ENCODE measurements around the gene ALX3. TPM values are rescaled to one million over a fixed set of nuclear protein-coding genes. Genes with fewer than 3 reads are reported as not detected.
"Not testable (repeated sequence)": the region's sequence is repeated elsewhere in the genome, so short reads cannot be mapped to it uniquely, and the experiment has no call there.

The ALX3 gene
- total RNA-seq, 1 donor from 2014 or later = not detected

- TF ChIP-seq, protein P1, sequence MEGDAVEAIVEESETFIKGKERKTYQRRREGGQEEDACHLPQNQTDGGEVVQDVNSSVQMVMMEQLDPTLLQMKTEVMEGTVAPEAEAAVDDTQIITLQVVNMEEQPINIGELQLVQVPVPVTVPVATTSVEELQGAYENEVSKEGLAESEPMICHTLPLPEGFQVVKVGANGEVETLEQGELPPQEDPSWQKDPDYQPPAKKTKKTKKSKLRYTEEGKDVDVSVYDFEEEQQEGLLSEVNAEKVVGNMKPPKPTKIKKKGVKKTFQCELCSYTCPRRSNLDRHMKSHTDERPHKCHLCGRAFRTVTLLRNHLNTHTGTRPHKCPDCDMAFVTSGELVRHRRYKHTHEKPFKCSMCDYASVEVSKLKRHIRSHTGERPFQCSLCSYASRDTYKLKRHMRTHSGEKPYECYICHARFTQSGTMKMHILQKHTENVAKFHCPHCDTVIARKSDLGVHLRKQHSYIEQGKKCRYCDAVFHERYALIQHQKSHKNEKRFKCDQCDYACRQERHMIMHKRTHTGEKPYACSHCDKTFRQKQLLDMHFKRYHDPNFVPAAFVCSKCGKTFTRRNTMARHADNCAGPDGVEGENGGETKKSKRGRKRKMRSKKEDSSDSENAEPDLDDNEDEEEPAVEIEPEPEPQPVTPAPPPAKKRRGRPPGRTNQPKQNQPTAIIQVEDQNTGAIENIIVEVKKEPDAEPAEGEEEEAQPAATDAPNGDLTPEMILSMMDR (IDR thresholded peaks at IDR 0.05; ENCODE audit: insufficient read depth, low read depth, low read length) = no peak
- DNase-seq (ENCODE audit: low read depth) (no peak), FAIRE-seq (no peak)
- Mint-ChIP-seq H3K4me3 (ENCODE audit: unreplicated experiment) (peak overlapping the region; percentile 84), H3K27ac (ENCODE audit: unreplicated experiment) (peak overlapping the region; percentile 50), H3K36me3 (ENCODE audit: low read depth, unreplicated experiment) (peaks cover 10% of the 10 kb centered on the region), H3K4me1 (ENCODE audit: low read depth, unreplicated experiment) (peaks cover 15% of the 10 kb centered on the region), H3K27me3 (ENCODE audit: low read depth, unreplicated experiment) (no peaks in the 10 kb centered on the region), H3K9me3 (ENCODE audit: unreplicated experiment) (no peaks in the 10 kb centered on the region)
- Histone ChIP-seq H3K27me3 (ENCODE audit: insufficient read depth, low read length) (no peaks in the 10 kb centered on the region), H3K79me2 (ENCODE audit: insufficient read depth, low read length) (peaks cover 34% of the 10 kb centered on the region), H3K4me1 (ENCODE audit: insufficient read depth, low read length) (peaks cover 20% of the 10 kb centered on the region), H2AFZ (ENCODE audit: low read depth, low read length) (peak overlapping the region; percentile 71), H3K27ac (ENCODE audit: low read depth, low read length) (peak overlapping the region; percentile 44), H4K20me1 (ENCODE audit: insufficient read depth, low read length) (peaks cover 37% of the 10 kb centered on the region), H3K9me3 (ENCODE audit: insufficient read depth, low read depth, low read length) (no peaks in the 10 kb centered on the region), H3K4me2 (ENCODE audit: low read length) (peak overlapping the region; percentile 87), H3K4me3 (ENCODE audit: insufficient read depth, low read depth, low read length) (peak overlapping the region; percentile 76), H3K9ac (ENCODE audit: low read length) (peak overlapping the region; percentile 95), H3K36me3 (ENCODE audit: insufficient read depth, low read length) (peaks cover 14% of the 10 kb centered on the region)
Measured at GRCh38 chr1:110034040-110034450, 36.4 kb downstream of the ALX3 start.

GRCh38 chr1:110033421-110033820 is 37.1 kb downstream of the ALX3 start:
- TF ChIP-seq, protein P1 (IDR thresholded peaks at IDR 0.05; ENCODE audit: insufficient read depth, low read depth, low read length) = no peak
- no peak for TF ChIP-seq EZH2 (IDR thresholded peaks at IDR 0.05; ENCODE audit: insufficient read depth, low read length)
- Histone ChIP-seq H4K20me1 (ENCODE audit: insufficient read depth, low read length) (peaks cover 30% of the 10 kb centered on the region), H3K79me2 (ENCODE audit: insufficient read depth, low read length) (peaks cover 32% of the 10 kb centered on the region), H3K9me3 (ENCODE audit: insufficient read depth, low read depth, low read length) (no peaks in the 10 kb centered on the region), H3K4me3 (ENCODE audit: insufficient read depth, low read depth, low read length) (no peak overlapping the region), H3K4me1 (ENCODE audit: insufficient read depth, low read length) (peaks cover 20% of the 10 kb centered on the region), H3K27me3 (ENCODE audit: insufficient read depth, low read length) (no peaks in the 10 kb centered on the region), H3K9ac (ENCODE audit: low read length) (no peak overlapping the region), H3K36me3 (ENCODE audit: insufficient read depth, low read length) (peaks cover 8% of the 10 kb centered on the region), H3K27ac (ENCODE audit: low read depth, low read length) (no peak overlapping the region), H2AFZ (ENCODE audit: low read depth, low read length) (peak overlapping the region; percentile 71), H3K4me2 (ENCODE audit: low read length) (peak overlapping the region; percentile 87)
- Mint-ChIP-seq H3K27me3 (ENCODE audit: low read depth, unreplicated experiment) (no peaks in the 10 kb centered on the region), H3K27ac (ENCODE audit: unreplicated experiment) (no peak overlapping the region), H3K36me3 (ENCODE audit: low read depth, unreplicated experiment) (peaks cover 6% of the 10 kb centered on the region), H3K4me1 (ENCODE audit: low read depth, unreplicated experiment) (peaks cover 15% of the 10 kb centered on the region), H3K9me3 (ENCODE audit: unreplicated experiment) (no peaks in the 10 kb centered on the region), H3K4me3 (ENCODE audit: unreplicated experiment) (no peak overlapping the region)
- FAIRE-seq (no peak), DNase-seq (ENCODE audit: low read depth) (no peak)

GRCh38 chr1:110032327-110032726 is 38.1 kb downstream of the ALX3 start:
- no peak for FAIRE-seq
- Histone ChIP-seq H3K9ac (ENCODE audit: low read length) (no peak overlapping the region), H3K4me2 (ENCODE audit: low read length) (no peak overlapping the region), H2AFZ (ENCODE audit: low read depth, low read length) (no peak overlapping the region), H3K79me2 (ENCODE audit: insufficient read depth, low read length) (peaks cover 28% of the 10 kb centered on the region), H3K36me3 (ENCODE audit: insufficient read depth, low read length) (peaks cover 3% of the 10 kb centered on the region), H3K9me3 (ENCODE audit: insufficient read depth, low read depth, low read length) (no peaks in the 10 kb centered on the region), H3K27ac (ENCODE audit: low read depth, low read length) (no peak overlapping the region), H3K4me1 (ENCODE audit: insufficient read depth, low read length) (peaks cover 20% of the 10 kb centered on the region), H4K20me1 (ENCODE audit: insufficient read depth, low read length) (peaks cover 22% of the 10 kb centered on the region), H3K4me3 (ENCODE audit: insufficient read depth, low read depth, low read length) (no peak overlapping the region), H3K27me3 (ENCODE audit: insufficient read depth, low read length) (no peaks in the 10 kb centered on the region)
- Mint-ChIP-seq H3K4me1 (ENCODE audit: low read depth, unreplicated experiment) (peaks cover 15% of the 10 kb centered on the region), H3K27ac (ENCODE audit: unreplicated experiment) (no peak overlapping the region), H3K4me3 (ENCODE audit: unreplicated experiment) (no peak overlapping the region), H3K27me3 (ENCODE audit: low read depth, unreplicated experiment) (no peaks in the 10 kb centered on the region), H3K9me3 (ENCODE audit: unreplicated experiment) (no peaks in the 10 kb centered on the region), H3K36me3 (ENCODE audit: low read depth, unreplicated experiment) (peaks cover 6% of the 10 kb centered on the region)
- TF ChIP-seq EZH2 (IDR thresholded peaks at IDR 0.05; ENCODE audit: insufficient read depth, low read length) = no peak
- TF ChIP-seq, protein P1 (IDR thresholded peaks at IDR 0.05; ENCODE audit: insufficient read depth, low read depth, low read length) = no peak
- DNase-seq (ENCODE audit: low read depth) = no peak

DNA sequence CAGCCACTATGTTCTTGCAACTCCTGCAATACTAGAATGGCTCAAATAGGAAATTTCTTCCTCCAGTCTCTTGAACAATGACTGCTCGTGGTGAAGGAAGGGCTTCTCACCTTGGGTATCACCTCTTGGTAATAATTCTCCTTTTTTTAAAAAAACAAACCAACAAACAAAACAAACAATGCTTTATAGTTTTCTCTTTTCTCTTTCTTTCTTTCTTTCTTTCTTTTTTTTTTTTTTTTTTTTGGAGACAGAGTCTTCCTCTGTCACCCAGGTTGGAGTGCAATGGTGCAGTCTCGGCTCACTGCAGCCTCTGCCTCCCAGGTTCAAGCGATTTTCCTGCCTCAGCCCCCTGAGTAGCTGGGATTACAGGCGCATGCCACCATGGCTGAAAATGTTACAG is 39.8 kb downstream of the ALX3 start:
- not testable (repeated sequence) for H3K9ac ChIP-seq (ENCODE audit: low read length); H3K36me3 ChIP-seq (ENCODE audit: insufficient read depth, low read length); H3K4me3 Mint-ChIP-seq (ENCODE audit: unreplicated experiment); FAIRE-seq; H4K20me1 ChIP-seq (ENCODE audit: insufficient read depth, low read length); DNase-seq (ENCODE audit: low read depth); H3K27me3 ChIP-seq (ENCODE audit: insufficient read depth, low read length); H3K4me1 Mint-ChIP-seq (ENCODE audit: low read depth, unreplicated experiment); H3K9me3 Mint-ChIP-seq (ENCODE audit: unreplicated experiment); H3K27me3 Mint-ChIP-seq (ENCODE audit: low read depth, unreplicated experiment); H3K36me3 Mint-ChIP-seq (ENCODE audit: low read depth, unreplicated experiment); H3K4me3 ChIP-seq (ENCODE audit: insufficient read depth, low read depth, low read length); H3K9me3 ChIP-seq (ENCODE audit: insufficient read depth, low read depth, low read length); H3K27ac ChIP-seq (ENCODE audit: low read depth, low read length)
- peak overlapping the region; percentile 68 for H3K27ac Mint-ChIP-seq (ENCODE audit: unreplicated experiment)
- Histone ChIP-seq H2AFZ (ENCODE audit: low read depth, low read length) (peak overlapping the region; percentile 32), H3K79me2 (ENCODE audit: insufficient read depth, low read length) (peaks cover 11% of the 10 kb centered on the region), H3K4me1 (ENCODE audit: insufficient read depth, low read length) (peaks cover 16% of the 10 kb centered on the region), H3K4me2 (ENCODE audit: low read length) (peak overlapping the region; percentile 68)

All from astrocyte (in vitro differentiated cells and primary cell).